Activated CD4-positive, alpha-beta T cell treated with anti-CD3 and anti-CD28 coated beads, Interleukin-2, Interleukin-4, amounts not matched to agents 100 ng/mL and 50 ng/mL, durations not matched to agents 16 hours and 8 hours (primary cell): ENCODE data around the gene AKAP3.
A peak's percentile ranks its signal among the peaks of the same experiment; 100 is the strongest.

ENCODE experiments used
- DNase-seq: peaks from one replicate; pipeline ENCODE4 v3.0.0-alpha.2; 2020; ENCODE audit warnings: low spot score

The AKAP3 gene

GRCh38 chr12:4595881-4596280 lies 53.0 kb downstream of the AKAP3 start:
- DNase-seq: no peak

- DNase-seq: no peak
Measured at GRCh38 chr12:4591180-4591687, 57.6 kb downstream of the AKAP3 start.

GRCh38 chr12:4589941-4590340 lies 58.9 kb downstream of the AKAP3 start:
- DNase-seq: no peak

GRCh38 chr12:4588916-4589315 lies 59.9 kb downstream of the AKAP3 start:
- DNase-seq: no peak

- DNase-seq: no peak
Measured at GRCh38 chr12:4587108-4587507, 61.7 kb downstream of the AKAP3 start.

GRCh38 chr12:4586500-4586899 lies 62.4 kb downstream of the AKAP3 start:
- DNase-seq: no peak

- no peak for DNase-seq
Measured at GRCh38 chr12:4584896-4585295, 64.0 kb downstream of the AKAP3 start.

- no peak for DNase-seq
Measured at GRCh38 chr12:4584281-4584680, 64.6 kb downstream of the AKAP3 start.

GRCh38 chr12:4580281-4580688 lies 68.6 kb downstream of the AKAP3 start:
- DNase-seq: no peak

- peak; percentile 16 for DNase-seq
Measured at GRCh38 chr12:4579305-4580102, 69.3 kb downstream of the AKAP3 start.

- DNase-seq: no peak
Measured at GRCh38 chr12:4572680-4573079, 76.2 kb downstream of the AKAP3 start.

- no peak for DNase-seq
Measured at GRCh38 chr12:4569261-4569660, 79.6 kb downstream of the AKAP3 start.

- DNase-seq: no peak
Measured at GRCh38 chr12:4567073-4567881, 81.6 kb downstream of the AKAP3 start.

GRCh38 chr12:4566474-4566873 lies 82.4 kb downstream of the AKAP3 start:
- no peak for DNase-seq
